HEK293T (cell line): ENCODE results near the gene ASIC3.

Experiments
- CTCF ChIA-PET: fragments of 350-600 bp; formaldehyde crosslinking; extraction: SDS; loops from one replicate; lab custom pipeline; 2021; ENCODE audit warnings: antibody characterized with exemption, inconsistent platforms; lab: Yijun Ruan, JAX
- POLR2A ChIA-PET: fragments of 350-600 bp; formaldehyde crosslinking; extraction: SDS; loops from one replicate; lab custom pipeline; 2020; ENCODE audit warnings: antibody characterized with exemption, inconsistent platforms; lab: Yijun Ruan, JAX
- DNase-seq: peaks from one replicate; pipeline ENCODE4 v3.0.0; 2012; ENCODE audit warnings: mixed read lengths; ENCODE audit errors: extremely low spot score
- ARNT ChIP-seq: fragments of 450-650 bp; IDR thresholded peaks from 2 replicates; pipeline ENCODE4 v1.6.1; 2017; ENCODE audit warnings: mild to moderate bottlenecking
- BHLHE40 ChIP-seq: fragments of 450-650 bp; IDR thresholded peaks from 2 replicates; pipeline ENCODE4 v1.6.1; 2016; ENCODE audit warnings: mild to moderate bottlenecking, moderate library complexity, borderline replicate concordance
- CTBP1 ChIP-seq: fragments of 450-650 bp; IDR thresholded peaks from 2 replicates; pipeline ENCODE4 v1.6.1; 2016; ENCODE audit warnings: borderline replicate concordance
- ELF4 ChIP-seq: fragments of 450-650 bp; IDR thresholded peaks from 2 replicates; pipeline ENCODE4 v1.6.1; 2017; ENCODE audit warnings: antibody characterized with exemption
- FOXA1 ChIP-seq: fragments of 450-650 bp; IDR thresholded peaks from 2 replicates; pipeline ENCODE4 v1.6.1; 2016; ENCODE audit warnings: mild to moderate bottlenecking
- FOXK2 ChIP-seq: fragments of 450-650 bp; IDR thresholded peaks from 2 replicates; pipeline ENCODE4 v1.6.1; 2016; ENCODE audit warnings: mild to moderate bottlenecking
- FOXM1 ChIP-seq: fragments of 450-650 bp; IDR thresholded peaks from 2 replicates; pipeline ENCODE4 v1.6.1; 2017; ENCODE audit warnings: mild to moderate bottlenecking, borderline replicate concordance
- HDGF ChIP-seq: fragments of 450-650 bp; IDR thresholded peaks from 2 replicates; pipeline ENCODE4 v1.6.1; 2017; ENCODE audit warnings: antibody characterized with exemption, borderline replicate concordance
- L3MBTL2 ChIP-seq: fragments of 450-650 bp; conservative IDR thresholded peaks from 2 replicates; pipeline ENCODE4 v1.6.1; 2016; ENCODE audit warnings: mild to moderate bottlenecking
- LEF1 ChIP-seq: fragments of 450-650 bp; IDR thresholded peaks from 2 replicates; pipeline ENCODE4 v1.6.1; 2017; ENCODE audit warnings: mild to moderate bottlenecking, borderline replicate concordance
- PKNOX1 ChIP-seq: fragments of 450-650 bp; IDR thresholded peaks from 2 replicates; pipeline ENCODE4 v1.6.1; 2016
- SP1 ChIP-seq: fragments of 450-650 bp; IDR thresholded peaks from 2 replicates; pipeline ENCODE4 v1.6.1; 2017
- TARDBP ChIP-seq: fragments of 450-650 bp; IDR thresholded peaks from 2 replicates; pipeline ENCODE4 v1.6.1; 2016
- ZNF384 ChIP-seq: fragments of 450-650 bp; IDR thresholded peaks from 2 replicates; pipeline ENCODE4 v1.6.1; 2016

The ASIC3 gene

GRCh38 chr7:151085691-151086620, 37.6 kb downstream of the ASIC3 start, which contains the start of gene AGAP3:
AGAP3 (plus strand) TSS chr7:151086475; CDS start chr7:151086742, 267 bp downstream.
- ChIA-PET POLR2A (interaction anchor here (0.6 to 2.8 kb wide), 17 partner anchors 8 to 1939 kb away, joined by 3 to 21 read pairs (median 5); partner anchors contain the start of genes ABCB8, ABCF2, CHPF2 and SLC4A2), CTCF (interaction anchor here (0.7 to 1.6 kb wide), 3 partner anchors 22 to 187 kb away, joined by 3 to 5 read pairs (median 5); no protein-coding TSS in a partner anchor)
- DNase-seq, result peak; percentile 94
- TF ChIP-seq FOXK2 (no peak), ELF4 (no peak), L3MBTL2 (no peak; the same call in none of the 2 replicates), HDGF (peak; percentile 96; the same call in 1 of the 2 replicates), SP1 (no peak), BHLHE40 (no peak), FOXM1 (peak; percentile 55; the same call in 1 of the 2 replicates), CTBP1 (no peak), ZNF384 (no peak)

GRCh38 chr7:151086802-151087244, 38.5 kb downstream of the ASIC3 start:
- ChIA-PET POLR2A (interaction anchor here (1.3 to 2.8 kb wide), 3 partner anchors 10 to 190 kb away, joined by 4 to 14 read pairs (median 7); no protein-coding TSS in a partner anchor), CTCF (interaction anchor here (1.7 kb wide), 1 partner anchor 24 kb away, joined by 13 read pairs; no protein-coding TSS in a partner anchor)
- peak; percentile 87 for TF ChIP-seq L3MBTL2
- TF ChIP-seq FOXA1, result no peak
- no peak for DNase-seq

- TF ChIP-seq LEF1 (peak; percentile 44; the same call in 1 of the 2 replicates), BHLHE40 (no peak), FOXK2 (no peak), PKNOX1 (no peak)
- DNase-seq, result peak; percentile 60
- ChIA-PET POLR2A (interaction anchor here (0.7 to 2.8 kb wide), 4 partner anchors 11 to 190 kb away, joined by 3 to 14 read pairs (median 4); no protein-coding TSS in a partner anchor), CTCF (interaction anchor here (1.2 to 1.7 kb wide), 3 partner anchors 13 to 69 kb away, joined by 4 to 13 read pairs (median 5); no protein-coding TSS in a partner anchor)
Observed at GRCh38 chr7:151087245-151088018, 39.1 kb downstream of the ASIC3 start.

GRCh38 chr7:151088019-151088855, 39.9 kb downstream of the ASIC3 start:
- DNase-seq, result no peak
- CTCF ChIA-PET, result interaction anchor here (1.2 to 1.7 kb wide), 3 partner anchors 12 to 69 kb away, joined by 4 to 13 read pairs (median 5); no protein-coding TSS in a partner anchor
- TF ChIP-seq ELF4 (no peak), FOXA1 (no peak), TARDBP (no peak), SP1 (no peak), L3MBTL2 (no peak)
- POLR2A ChIA-PET, result interaction anchor here (0.7 to 1.5 kb wide), 6 partner anchors 14 to 68 kb away, joined by 3 to 4 read pairs (median 3); partner anchors contain the start of gene SLC4A2

GRCh38 chr7:151088856-151089699, 40.7 kb downstream of the ASIC3 start:
- no peak for DNase-seq
- CTCF ChIA-PET, result interaction anchor here (1.2 to 1.6 kb wide), 3 partner anchors 12 to 70 kb away, joined by 4 to 5 read pairs (median 4); no protein-coding TSS in a partner anchor

More at GRCh38 chr7:151088856-151089699, 40.7 kb downstream of the ASIC3 start:
- 0 out of 2 replicates have a peak, but pooled peaks have one; percentile 45 for TF ChIP-seq HDGF
- TF ChIP-seq ARNT, result no peak
- POLR2A ChIA-PET, result interaction anchor here (0.7 to 1.5 kb wide), 5 partner anchors 8 to 69 kb away, joined by 3 to 4 read pairs (median 3); partner anchors contain the start of genes FASTK and SLC4A2
